Neural progenitor cell (in vitro differentiated cells): ENCODE data around the gene DBP.

Source experiments
- EZH2 ChIP-seq: fragments of 200-600 bp; sonication (generic); IDR thresholded peaks from 2 replicates; pipeline ENCODE4 v1.6.1; 2017; ENCODE audit warnings: antibody characterized with exemption, mild to moderate bottlenecking, moderate library complexity
- TF ChIP-seq, protein P1 (sequence below): fragments of 200-600 bp; sonication (generic); IDR thresholded peaks from 2 replicates; pipeline ENCODE4 v1.5.1; 2017; ENCODE audit warnings: antibody characterized with exemption, mild to moderate bottlenecking

DNA sequence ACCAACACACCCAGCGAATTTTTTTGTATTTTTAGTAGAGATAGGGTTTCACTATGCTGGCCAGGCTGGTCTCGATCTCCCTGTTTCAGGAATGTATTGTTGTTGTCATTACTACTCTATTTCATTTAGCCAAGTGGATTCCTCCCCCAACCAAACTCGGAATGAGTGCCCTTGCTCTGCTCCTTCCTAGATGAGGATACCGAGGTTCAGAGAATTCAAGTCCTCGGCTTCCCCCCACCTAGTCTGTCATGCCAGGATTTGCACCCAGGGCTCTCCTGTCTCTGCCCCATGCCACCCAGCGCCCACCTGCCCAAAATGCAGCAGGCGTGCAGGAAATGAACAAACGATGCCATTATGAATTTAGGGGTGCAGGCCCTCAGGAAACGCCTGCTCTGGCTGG lies 34.2 kb downstream of the DBP start:
- TF ChIP-seq, protein P1, sequence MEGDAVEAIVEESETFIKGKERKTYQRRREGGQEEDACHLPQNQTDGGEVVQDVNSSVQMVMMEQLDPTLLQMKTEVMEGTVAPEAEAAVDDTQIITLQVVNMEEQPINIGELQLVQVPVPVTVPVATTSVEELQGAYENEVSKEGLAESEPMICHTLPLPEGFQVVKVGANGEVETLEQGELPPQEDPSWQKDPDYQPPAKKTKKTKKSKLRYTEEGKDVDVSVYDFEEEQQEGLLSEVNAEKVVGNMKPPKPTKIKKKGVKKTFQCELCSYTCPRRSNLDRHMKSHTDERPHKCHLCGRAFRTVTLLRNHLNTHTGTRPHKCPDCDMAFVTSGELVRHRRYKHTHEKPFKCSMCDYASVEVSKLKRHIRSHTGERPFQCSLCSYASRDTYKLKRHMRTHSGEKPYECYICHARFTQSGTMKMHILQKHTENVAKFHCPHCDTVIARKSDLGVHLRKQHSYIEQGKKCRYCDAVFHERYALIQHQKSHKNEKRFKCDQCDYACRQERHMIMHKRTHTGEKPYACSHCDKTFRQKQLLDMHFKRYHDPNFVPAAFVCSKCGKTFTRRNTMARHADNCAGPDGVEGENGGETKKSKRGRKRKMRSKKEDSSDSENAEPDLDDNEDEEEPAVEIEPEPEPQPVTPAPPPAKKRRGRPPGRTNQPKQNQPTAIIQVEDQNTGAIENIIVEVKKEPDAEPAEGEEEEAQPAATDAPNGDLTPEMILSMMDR, result no peak
- no peak for TF ChIP-seq EZH2
